ENCODE data around the gene SART1.

SART1 gene

GRCh38 chr11:65983589-65983987 is 22.1 kb downstream of the SART1 start:
- no peak for TF ChIP-seq CTCF (IDR thresholded peaks at IDR 0.05; ENCODE audit: low read depth, low read length)
- H3K4me3 ChIP-seq (ENCODE audit: low read depth, low read length): no peak overlapping the region

- no peak for TF ChIP-seq CTCF (IDR thresholded peaks at IDR 0.05; ENCODE audit: low read depth, low read length)
- H3K4me3 ChIP-seq (ENCODE audit: low read depth, low read length): no peak overlapping the region
These were observed 25.8 kb downstream of the SART1 start for GRCh38 chr11:65987336-65987735.

GRCh38 chr11:65988791-65989592 is 27.5 kb downstream of the SART1 start:
- peak; percentile 93 for TF ChIP-seq CTCF (IDR thresholded peaks at IDR 0.05; ENCODE audit: low read depth, low read length)
- no peak overlapping the region for H3K4me3 ChIP-seq (ENCODE audit: low read depth, low read length)

- no peak overlapping the region for H3K4me3 ChIP-seq (ENCODE audit: low read depth, low read length)
- TF ChIP-seq CTCF (IDR thresholded peaks at IDR 0.05; ENCODE audit: low read depth, low read length): no peak
These were observed 30.5 kb downstream of the SART1 start for GRCh38 chr11:65992056-65992455.

- TF ChIP-seq CTCF (IDR thresholded peaks at IDR 0.05; ENCODE audit: low read depth, low read length): no peak
- no peak overlapping the region for H3K4me3 ChIP-seq (ENCODE audit: low read depth, low read length)
These were observed 35.8 kb downstream of the SART1 start for GRCh38 chr11:65997286-65997685.

GRCh38 chr11:66001942-66002647 is 40.6 kb downstream of the SART1 start, which contains the start of the genes BANF1 and EIF1AD:
TSS of gene BANF1 (plus strand) at chr11:66002503. CDS start at chr11:66003251, 748 bp downstream.
TSS of gene EIF1AD (minus strand) at chr11:66002157. CDS start at chr11:66000389, 1,768 bp downstream.
- H3K4me3 ChIP-seq (ENCODE audit: low read depth, low read length): peak within 1 kb of the TSS; percentile 99
- TF ChIP-seq CTCF (IDR thresholded peaks at IDR 0.05; ENCODE audit: low read depth, low read length): no peak

All from WI38 (cell line).